Tibial nerve (tissue), 4 donors: Measurements from ENCODE around the gene ING5. TPM values are rescaled to one million over a fixed set of nuclear protein-coding genes. Genes with fewer than 3 reads are reported as not detected.

ENCODE experiments used
- DNase-seq, 2 donors: peaks; one replicate each; pipeline ENCODE4 v3.0.0-alpha.2; 2019; ENCODE audit warnings: low spot score in 2 of 2
- H3K27ac ChIP-seq, 4 donors: fragments of 200-600 bp; sonication (generic) in 3 of 4; one replicate each; pipeline ENCODE4 v1.5.1; 2017 to 2019; ENCODE audit warnings: mild to moderate bottlenecking in 1 of 4
- H3K27me3 ChIP-seq, 2 donors: fragments of 200-600 bp; sonication (generic) in 1 of 2; one replicate each; pipeline versions ENCODE4 v1.5.1 to v1.6.0; 2017 to 2019
- H3K36me3 ChIP-seq, 3 donors: fragments of 200-600 bp; sonication (generic); one replicate each; pipeline ENCODE4 v1.5.1; 2018 to 2019
- H3K4me1 ChIP-seq, 4 donors: fragments of 200-600 bp; sonication (generic) in 3 of 4; one replicate each; pipeline ENCODE4 v1.5.1; 2017 to 2019
- H3K4me3 ChIP-seq, 4 donors: fragments of 200-600 bp; sonication (generic) in 3 of 4; one replicate each; pipeline ENCODE4 v1.5.1; 2017 to 2019; ENCODE audit warnings: mild to moderate bottlenecking in 1 of 4, moderate library complexity in 1 of 4
- H3K9me3 ChIP-seq, 4 donors: fragments of 200-600 bp; sonication (generic) in 3 of 4; one replicate each; pipeline ENCODE4 v1.5.1; 2017 to 2019
- CTCF ChIP-seq, 5 experiments: fragments of 200-600 bp in 3 of 5; fragments of 450-650 bp in 2 of 5; sonication (generic) in 3 of 5; IDR thresholded peaks; one replicate each; pipeline ENCODE4 v1.5.1; 2016 to 2019; ENCODE audit warnings: antibody characterized with exemption in 5 of 5, mild to moderate bottlenecking in 3 of 5, moderate library complexity in 2 of 5
- EP300 ChIP-seq, 2 donors: sonication (generic); formaldehyde crosslinking; IDR thresholded peaks; one replicate each; pipeline ENCODE4 v1.6.1; 2017; ENCODE audit warnings: antibody characterized with exemption in 2 of 2, mild to moderate bottlenecking in 1 of 2
- POLR2A ChIP-seq, 2 donors: fragments of 450-650 bp; IDR thresholded peaks; one replicate each; pipeline ENCODE4 v1.6.1; 2017; ENCODE audit warnings: antibody characterized with exemption in 2 of 2, mild to moderate bottlenecking in 2 of 2, moderate library complexity in 2 of 2
- WGBS, 2 donors: methylation state at CpG; one replicate each; pipeline ENCODE4 v1.1.5; 2018; 5-methylcytosine and 5-hydroxymethylcytosine counted together
- total RNA-seq, 4 donors: library from RNA; depleted of rRNA; stranded (reverse); fragments of >200 nt; gene quantifications; one replicate each; pipeline ENCODE4 v1.1.0, GENCODE V29; 2016

ING5 gene
- total RNA-seq, 4 donors from 2014 or later = 33.4 to 73.3 (median 56.2) TPM

- Histone ChIP-seq H3K36me3 (peaks cover 0 to 22% (median 0%) of the 10 kb centered on the region in 3 donors), H3K4me3 (no peak overlapping the region), H3K4me1 (peaks cover 0 to 17% (median 6%) of the 10 kb centered on the region in 4 donors), H3K9me3 (no peaks in the 10 kb centered on the region), H3K27ac (peak overlapping the region in 1 of 4 donors; percentile 14), H3K27me3 (peaks cover 0 to 40% of the 10 kb centered on the region in 2 donors)
- TF ChIP-seq POLR2A (IDR thresholded peaks at IDR 0.05) (no peak), CTCF (IDR thresholded peaks at IDR 0.05) (no peak), EP300 (IDR thresholded peaks at IDR 0.05) (peak in 1 of 2 donors; percentile 11)
- DNase-seq = peak in 1 of 2 donors; percentile 28
- WGBS, 2 donors = 46 to 54% methylated on average over 38 of the region's 38 CpGs
Observed at GRCh38 chr2:241771286-241772062, 69.6 kb downstream of the ING5 start.

- Histone ChIP-seq H3K27me3 (peaks cover 0 to 45% of the 10 kb centered on the region in 2 donors), H3K4me3 (no peak overlapping the region), H3K9me3 (no peaks in the 10 kb centered on the region), H3K27ac (peak overlapping the region in 1 of 4 donors; percentile 14), H3K4me1 (peaks cover 0 to 17% (median 6%) of the 10 kb centered on the region in 4 donors), H3K36me3 (peaks cover 0 to 22% (median 0%) of the 10 kb centered on the region in 3 donors)
- 51 to 54% methylated on average over 9 of the region's 9 CpGs for WGBS, 2 donors
- no peak for DNase-seq
- no peak for TF ChIP-seq EP300 (IDR thresholded peaks at IDR 0.05)
- TF ChIP-seq POLR2A (IDR thresholded peaks at IDR 0.05) = no peak
- no peak for TF ChIP-seq CTCF (IDR thresholded peaks at IDR 0.05)
Observed at GRCh38 chr2:241772063-241772499, 70.2 kb downstream of the ING5 start.

GRCh38 chr2:241773511-241774418, 71.9 kb downstream of the ING5 start:
- H3K4me1 ChIP-seq = peaks cover 0 to 17% (median 6%) of the 10 kb centered on the region in 4 donors
- H3K27ac ChIP-seq = no peak overlapping the region
- peaks cover 0 to 51% of the 10 kb centered on the region in 2 donors for H3K27me3 ChIP-seq
- H3K4me3 ChIP-seq = no peak overlapping the region
- no peak for DNase-seq
- TF ChIP-seq EP300 (IDR thresholded peaks at IDR 0.05) (no peak), CTCF (IDR thresholded peaks at IDR 0.05) (no peak), POLR2A (IDR thresholded peaks at IDR 0.05) (no peak)
- 61 to 68% methylated on average over 20 to 27 of the region's 29 CpGs for WGBS, 2 donors
- peaks cover 0 to 7% (median 0%) of the 10 kb centered on the region in 3 donors for H3K36me3 ChIP-seq
- no peaks in the 10 kb centered on the region for H3K9me3 ChIP-seq

GRCh38 chr2:241774419-241775222, 72.8 kb downstream of the ING5 start:
- Histone ChIP-seq H3K36me3 (no peaks in the 10 kb centered on the region), H3K4me1 (peaks cover 0 to 17% (median 6%) of the 10 kb centered on the region in 4 donors), H3K27me3 (peaks cover 0 to 51% of the 10 kb centered on the region in 2 donors), H3K27ac (no peak overlapping the region), H3K9me3 (no peaks in the 10 kb centered on the region), H3K4me3 (no peak overlapping the region)
- TF ChIP-seq POLR2A (IDR thresholded peaks at IDR 0.05) (no peak), CTCF (IDR thresholded peaks at IDR 0.05) (no peak), EP300 (IDR thresholded peaks at IDR 0.05) (no peak)
- 55 to 61% methylated on average over 27 to 28 of the region's 40 CpGs for WGBS, 2 donors
- no peak for DNase-seq
